GM12878 (cell line): ENCODE results near the gene SORBS1. TPM values are rescaled to one million over a fixed set of nuclear protein-coding genes. Genes with fewer than 3 reads are reported as not detected.

ENCODE experiments used
- ATAC-seq: fragments of 200-7000 bp; cut with Tn5 transposase; 3 replicates; pipeline ENCODE4 v1.9.1; 2020; ENCODE audit warnings: mild to moderate bottlenecking, moderate library complexity
- BruUV-seq: library from RNA; stranded (reverse); fragments of 400-500 nt; replicated peaks from 2 replicates; lab custom pipeline; 2021; lab: Mats Ljungman, UMichigan
- CTCF ChIA-PET: fragments of 300-600 bp; sonication (Branson Sonifier 250); formaldehyde crosslinking; extraction: SDS; loops from one replicate; lab custom pipeline; 2021; ENCODE audit warnings: inconsistent platforms; lab: Yijun Ruan, JAX
- POLR2A ChIA-PET: fragments of 350-600 bp; formaldehyde crosslinking; extraction: SDS; loops from one replicate; lab custom pipeline; 2021; ENCODE audit warnings: inconsistent platforms; lab: Charles Lee
- RAD21 ChIA-PET: fragments of 300-600 bp; sonication (Branson Sonifier 250); formaldehyde crosslinking; loops from one replicate; lab custom pipeline; 2023; ENCODE audit warnings: antibody characterized with exemption; ENCODE audit not compliant: unreplicated experiment; lab: Charles Lee
- SMC1A ChIA-PET: fragments of 300-600 bp; sonication (Branson Sonifier 250); formaldehyde crosslinking; loops from one replicate; lab custom pipeline; 2023; ENCODE audit not compliant: unreplicated experiment, uncharacterized antibody; lab: Charles Lee
- DNase-seq: peaks from one replicate; pipeline ENCODE4 v3.0.0-alpha.2; 2011; ENCODE audit warnings: low read depth, low spot score
- FAIRE-seq: peaks from 3 replicates; lab custom pipeline; 2011; peaks lifted over from hg19 to GRCh38; lab: Jason Lieb, UNC
- H2AFZ ChIP-seq: 2 replicates; pipeline ENCODE4 v1.6.0; 2011; ENCODE audit warnings: low read depth, low read length, control low read depth; ENCODE audit not compliant: control insufficient read depth
- H3K27ac ChIP-seq: 2 replicates; pipeline ENCODE4 v1.5.1; 2011; ENCODE audit warnings: control low read depth; ENCODE audit not compliant: control insufficient read depth, insufficient read depth
- H3K27me3 ChIP-seq, 2 experiments: replicated peaks in 1 of 2; 2 replicates each; pipeline versions ENCODE4 v1.6.0 to v1.6.1; 2011; ENCODE audit warnings: low read length in 1 of 2; ENCODE audit not compliant: control insufficient read depth in 2 of 2, insufficient read depth in 2 of 2
- H3K36me3 ChIP-seq, 2 experiments: 2 replicates each; pipeline ENCODE4 v1.5.1; 2011; ENCODE audit warnings: low read length in 1 of 2; ENCODE audit not compliant: control insufficient read depth in 2 of 2, insufficient read depth in 2 of 2
- H3K4me1 ChIP-seq: 2 replicates; pipeline ENCODE4 v1.6.1; 2011; ENCODE audit warnings: mild to moderate bottlenecking, low read length, moderate library complexity, mixed read lengths; ENCODE audit not compliant: control insufficient read depth, insufficient read depth
- H3K4me2 ChIP-seq: 2 replicates; pipeline ENCODE4 v1.6.0; 2011; ENCODE audit warnings: control low read depth; ENCODE audit not compliant: control insufficient read depth, insufficient read depth
- H3K4me3 ChIP-seq: fragments of 200-600 bp; sonication (generic); 2 replicates; pipeline ENCODE4 v1.5.1; 2016
- H3K79me2 ChIP-seq: 2 replicates; pipeline ENCODE4 v1.6.0; 2011; ENCODE audit warnings: low read length; ENCODE audit not compliant: control insufficient read depth, insufficient read depth
- H3K9ac ChIP-seq: 2 replicates; pipeline ENCODE4 v1.8.0; 2011; ENCODE audit warnings: low read length, control low read depth, mixed read lengths; ENCODE audit not compliant: control insufficient read depth, insufficient read depth
- H3K9me3 ChIP-seq: replicated peaks from 3 replicates; pipeline ENCODE4 v1.5.1; 2011; ENCODE audit warnings: mild to moderate bottlenecking, low read length; ENCODE audit not compliant: control insufficient read depth, insufficient read depth
- H4K20me1 ChIP-seq: 2 replicates; pipeline ENCODE4 v1.6.0; 2011; ENCODE audit not compliant: control insufficient read depth, insufficient read depth
- BRCA1 ChIP-seq: IDR thresholded peaks from 2 replicates; pipeline ENCODE4 v1.6.1; 2011; ENCODE audit warnings: low read depth, low read length, improper control_type of control experiment
- EGR1 ChIP-seq, 2 experiments: IDR thresholded peaks; 1 replicate in 1 of 2; 2 replicates in 1 of 2; pipeline ENCODE4 v1.6.1; 2011 to 2012; ENCODE audit warnings: low read depth in 2 of 2, low read length in 2 of 2, borderline replicate concordance in 1 of 2, mild to moderate bottlenecking in 1 of 2, moderate library complexity in 1 of 2
- EP300 ChIP-seq, 2 experiments: fragments of 150-350 bp in 1 of 2; IDR thresholded peaks; 2 replicates each; pipeline ENCODE4 v1.6.1; 2011 to 2012; ENCODE audit warnings: low read depth in 2 of 2, low read length in 2 of 2, borderline replicate concordance in 1 of 2, improper control_type of control experiment in 1 of 2, inconsistent platforms in 1 of 2; ENCODE audit not compliant: control insufficient read depth in 1 of 2
- ETV6 ChIP-seq, 2 experiments: fragments of 450-650 bp in 1 of 2; IDR thresholded peaks in 1 of 2; conservative IDR thresholded peaks in 1 of 2; 2 replicates each; pipeline ENCODE4 v1.6.1; 2014; ENCODE audit warnings: antibody characterized with exemption in 1 of 2, borderline replicate concordance in 1 of 2, low read depth in 1 of 2, mild to moderate bottlenecking in 1 of 2, moderate library complexity in 1 of 2
- IRF5 ChIP-seq: fragments of 450-650 bp; IDR thresholded peaks from 2 replicates; pipeline ENCODE4 v1.6.1; 2017; ENCODE audit warnings: borderline replicate concordance
- NFXL1 ChIP-seq: fragments of 450-650 bp; IDR thresholded peaks from 2 replicates; pipeline ENCODE4 v1.6.1; 2017; ENCODE audit warnings: antibody characterized with exemption, mild to moderate bottlenecking, borderline replicate concordance
- RFX5 ChIP-seq: IDR thresholded peaks from 2 replicates; pipeline ENCODE4 v1.6.1; 2011; ENCODE audit warnings: low read depth, low read length, improper control_type of control experiment
- ZBTB11 ChIP-seq: fragments of 450-650 bp; formaldehyde crosslinking; IDR thresholded peaks from 2 replicates; pipeline ENCODE4 v1.5.0; 2022; ENCODE audit warnings: mild to moderate bottlenecking, missing genetic modification characterization
- WGBS: methylation state at CpG from one replicate; pipeline ENCODE4 v1.1.6; 2016; ENCODE audit warnings: low lambda C conversion rate; ENCODE audit not compliant: insufficient replicate concordance, insufficient coverage; ENCODE audit errors: missing lambda C conversion rate; 5-methylcytosine and 5-hydroxymethylcytosine counted together
- in situ Hi-C: fragments of 300-500 bp; cut with MboI; formaldehyde crosslinking; loops from 9 replicates; pipeline ENCODE4 v1.14.3; 2018; ENCODE audit warnings: mixed read lengths
- intact Hi-C: fragments of 100-400 bp; cut with micrococcal nuclease; formaldehyde crosslinking; loops from one replicate; pipeline ENCODE4 v1.14.2; 2022; ENCODE audit not compliant: unreplicated experiment
- polyA plus RNA-seq, 11 experiments: library from polyadenylated mRNA; depleted of rRNA in 4 of 11; unstranded in 6 of 11; stranded (reverse) in 5 of 11; fragments of >200 nt; fragmentation: Nextera tagmentation in 4 of 11; fragmentation: Illumina TruSeq in 1 of 11; extraction: Ambion mirVana in 4 of 11; extraction: Trizol in 1 of 11; gene quantifications; 1 replicate in 1 of 11; 2 replicates in 10 of 11; pipeline versions ENCODE4 v1.2.1 to v1.2.3, GENCODE V29; 2011 to 2016; ENCODE audit warnings: inconsistent platforms in 2 of 11, missing spikeins in 2 of 11, low read depth in 1 of 11
- total RNA-seq, 4 experiments: library from RNA; depleted of rRNA in 3 of 4; stranded (reverse); fragments of >200 nt in 3 of 4; fragmentation: Illumina TruSeq in 1 of 4; extraction: Trizol in 1 of 4; gene quantifications; 2 replicates each; pipeline versions ENCODE4 v1.2.1 to v1.2.3, GENCODE V29; 2013 to 2021

SORBS1 gene
- total and polyA plus RNA-seq, 10 of the 15 experiments (the other 5 are each of a cell fraction or from before 2014, with no cell fraction given): 0.13 to 0.75 (median 0.39) TPM

GRCh38 chr10:95423164-95424005 lies 137.8 kb downstream of the SORBS1 start:
- H3K4me3 ChIP-seq: no peak overlapping the region
- intact Hi-C loops (no loop called here), in situ Hi-C loops (no loop called here)
- H3K9me3 ChIP-seq: no peaks in the 10 kb centered on the region
- H3K27me3 ChIP-seq: no peaks in the 10 kb centered on the region; a peak in 2 of 4 replicates
- H3K27ac ChIP-seq: no peak overlapping the region
- FAIRE-seq (no peak), DNase-seq (no peak), ATAC-seq (peak; percentile 72)
- ChIA-PET POLR2A (interaction anchor here (0.5 kb wide), 1 partner anchor 19 kb away, joined by 3 read pairs; no protein-coding TSS in a partner anchor), SMC1A (interaction anchor here (0.9 kb wide), 1 partner anchor 47 kb away, joined by 3 read pairs; no protein-coding TSS in a partner anchor), CTCF (interaction anchor here (1.1 to 4.1 kb wide), 2 partner anchors 35 to 49 kb away, joined by 3 to 26 read pairs; no protein-coding TSS in a partner anchor), RAD21 (no interaction called here)
- peaks cover 5% of the 10 kb centered on the region; the same call in 1 of the 2 replicates for H3K4me1 ChIP-seq
- H3K36me3 ChIP-seq: no peaks in the 10 kb centered on the region
- WGBS: 27% methylated on average over 6 of the region's 6 CpGs
- H3K9ac ChIP-seq: no peak overlapping the region
- no peak overlapping the region for H3K4me2 ChIP-seq
- BruUV-seq: no TSS peak
- TF ChIP-seq EP300 (IDR thresholded peaks at IDR 0.05; ENCODE audit: borderline replicate concordance in 1 of 2, control insufficient read depth in 1 of 2, low read depth in 2 of 2, low read length in 2 of 2): no peak
- no peaks in the 10 kb centered on the region for H3K79me2 ChIP-seq
- H4K20me1 ChIP-seq: no peaks in the 10 kb centered on the region
- H2AFZ ChIP-seq: peak overlapping the region; percentile 36; the same call in 1 of the 2 replicates

GRCh38 chr10:95422233-95422632 lies 138.9 kb downstream of the SORBS1 start:
- Histone ChIP-seq H4K20me1 (no peaks in the 10 kb centered on the region), H3K9ac (no peak overlapping the region), H2AFZ (no peak overlapping the region), H3K4me1 (peaks cover 5% of the 10 kb centered on the region; the same call in 1 of the 2 replicates), H3K4me2 (no peak overlapping the region), H3K4me3 (no peak overlapping the region), H3K27me3 (no peaks in the 10 kb centered on the region; a peak in 2 of 4 replicates), H3K36me3 (no peaks in the 10 kb centered on the region), H3K27ac (no peak overlapping the region), H3K79me2 (no peaks in the 10 kb centered on the region), H3K9me3 (no peaks in the 10 kb centered on the region)
- no peak for DNase-seq
- intact Hi-C loops: no loop called here
- ChIA-PET RAD21 (no interaction called here), POLR2A (no interaction called here), SMC1A (interaction anchor here (0.9 to 1.3 kb wide), 3 partner anchors 46 to 49 kb away, joined by 3 to 4 read pairs (median 4); no protein-coding TSS in a partner anchor), CTCF (interaction anchor here (3.6 kb wide), 1 partner anchor 8 kb away, joined by 46 read pairs; no protein-coding TSS in a partner anchor)
- no TSS peak for BruUV-seq
- FAIRE-seq: no peak
- ATAC-seq: no peak
- in situ Hi-C loops: no loop called here
- 46% methylated on average over 3 of the region's 3 CpGs for WGBS
- TF ChIP-seq ETV6 (conservative IDR thresholded peaks at IDR 0.05 in 1 of 2, IDR thresholded peaks at IDR 0.05 in 1 of 2; ENCODE audit: borderline replicate concordance in 1 of 2, low read depth in 1 of 2) (no peak), RFX5 (no peak), ZBTB11 (CRISPR knock-in tag) (no peak), NFXL1 (no peak), EGR1 (IDR thresholded peaks at IDR 0.05; ENCODE audit: borderline replicate concordance in 1 of 2, low read depth in 2 of 2, low read length in 2 of 2) (no peak), BRCA1 (no peak), IRF5 (no peak)
